Measurements from ENCODE around the gene LMBRD1. TPM values are rescaled to one million over a fixed set of nuclear protein-coding genes. Genes with fewer than 3 reads are reported as not detected.
A peak's percentile ranks its signal among the peaks of the same experiment; 100 is the strongest.

Gene LMBRD1
- total RNA-seq (10 to 100 TPM; 37.6 to 73.8 (median 49.7) TPM), polyA plus RNA-seq (10 to 100 TPM; 21.6 to 35.7 (median 24.7) TPM)

DNA sequence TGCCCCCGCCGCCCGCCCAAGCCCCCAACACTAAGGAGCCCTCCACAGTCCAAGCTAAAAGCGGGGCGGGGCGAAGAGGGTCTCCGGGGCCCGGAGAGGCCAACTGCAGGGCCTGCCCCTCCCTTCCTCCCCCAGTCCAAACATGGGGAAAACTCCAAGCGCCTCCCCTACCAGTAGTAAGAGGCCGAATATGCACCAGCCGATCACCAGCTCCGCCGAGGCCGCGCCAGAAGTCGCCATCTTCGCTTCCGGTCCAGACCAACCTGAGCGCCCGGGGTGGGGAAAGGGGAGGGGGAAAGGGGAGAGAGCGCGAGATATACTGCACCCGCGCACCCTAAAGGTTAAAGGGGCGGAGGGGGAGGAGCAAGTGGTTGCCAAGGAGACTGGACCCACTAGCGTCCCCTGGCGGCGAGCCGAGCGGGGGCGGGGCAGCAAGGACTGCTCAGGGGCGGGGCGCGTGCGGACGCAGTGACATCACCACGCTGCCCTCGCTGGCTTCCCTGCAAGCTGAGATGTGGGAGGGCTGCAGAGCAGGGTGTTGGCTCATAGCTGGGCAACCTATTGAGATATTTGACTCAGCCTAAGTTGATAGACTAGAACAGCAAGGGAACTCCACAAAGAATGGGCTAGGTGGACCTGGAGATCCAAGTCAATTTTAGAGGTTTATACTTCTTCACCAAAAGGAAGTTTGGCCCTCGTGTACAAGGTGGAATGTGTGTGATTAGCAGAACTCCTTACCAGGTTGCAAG is at the start of gene LMBRD1:
TSS of gene LMBRD1 (minus strand) at position 369 of the 749 bp plus-strand sequence. CDS start at position 240, 129 bp downstream.
- Histone ChIP-seq H3K36me3 (no peaks in the 10 kb centered on the region), H3K4me3 (peak within 1 kb of the TSS; percentile 65 to 84 (median 73)), H3K9me3 (no peaks in the 10 kb centered on the region), H3K27ac (peak within 1 kb of the TSS; percentile 92 to 97 (median 94)), H3K4me1 (peaks cover 0 to 33% (median 15%) of the 10 kb centered on the region in 4 donors), H3K27me3 (no peaks in the 10 kb centered on the region)
- intact Hi-C loops (cut with DNase I): no loop called here
- peak; percentile 98 for DNase-seq
- 1% methylated on average over 39 of the region's 39 CpGs for WGBS, 2 donors
- TF ChIP-seq, protein P1, sequence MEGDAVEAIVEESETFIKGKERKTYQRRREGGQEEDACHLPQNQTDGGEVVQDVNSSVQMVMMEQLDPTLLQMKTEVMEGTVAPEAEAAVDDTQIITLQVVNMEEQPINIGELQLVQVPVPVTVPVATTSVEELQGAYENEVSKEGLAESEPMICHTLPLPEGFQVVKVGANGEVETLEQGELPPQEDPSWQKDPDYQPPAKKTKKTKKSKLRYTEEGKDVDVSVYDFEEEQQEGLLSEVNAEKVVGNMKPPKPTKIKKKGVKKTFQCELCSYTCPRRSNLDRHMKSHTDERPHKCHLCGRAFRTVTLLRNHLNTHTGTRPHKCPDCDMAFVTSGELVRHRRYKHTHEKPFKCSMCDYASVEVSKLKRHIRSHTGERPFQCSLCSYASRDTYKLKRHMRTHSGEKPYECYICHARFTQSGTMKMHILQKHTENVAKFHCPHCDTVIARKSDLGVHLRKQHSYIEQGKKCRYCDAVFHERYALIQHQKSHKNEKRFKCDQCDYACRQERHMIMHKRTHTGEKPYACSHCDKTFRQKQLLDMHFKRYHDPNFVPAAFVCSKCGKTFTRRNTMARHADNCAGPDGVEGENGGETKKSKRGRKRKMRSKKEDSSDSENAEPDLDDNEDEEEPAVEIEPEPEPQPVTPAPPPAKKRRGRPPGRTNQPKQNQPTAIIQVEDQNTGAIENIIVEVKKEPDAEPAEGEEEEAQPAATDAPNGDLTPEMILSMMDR (IDR thresholded peaks at IDR 0.05): peak; percentile 38 to 80 (median 64)
- TF ChIP-seq POLR2A (IDR thresholded peaks at IDR 0.05): no peak
- TF ChIP-seq POLR2AphosphoS5 (IDR thresholded peaks at IDR 0.05): peak; percentile 29 to 66 (median 60)
- peak in 1 of 4 donors; percentile 11 for TF ChIP-seq EP300 (IDR thresholded peaks at IDR 0.05)

DNA sequence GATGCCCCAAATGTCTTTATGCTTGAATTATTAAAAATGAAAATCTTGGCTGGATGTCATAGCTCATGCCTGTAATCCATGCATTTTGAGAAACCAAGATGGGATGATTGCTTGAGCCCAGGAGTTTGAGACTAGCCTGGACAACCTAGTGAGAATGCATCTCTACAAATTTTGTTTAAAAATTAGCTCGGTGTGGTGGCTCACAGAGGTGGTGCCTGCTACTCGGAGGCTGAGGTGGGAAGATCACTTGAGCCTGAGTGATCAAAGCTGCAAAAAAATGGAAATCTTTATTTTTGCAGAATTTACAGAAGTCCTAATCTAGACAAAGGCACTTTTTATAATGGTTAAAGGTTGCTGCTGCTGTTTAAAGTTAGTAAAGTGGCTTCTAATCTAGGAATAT is 49.5 kb upstream of the LMBRD1 start:
- WGBS, 2 donors: 75 to 83% methylated on average over 2 of the region's 2 CpGs
- Histone ChIP-seq H3K9me3 (no peaks in the 10 kb centered on the region), H3K4me3 (no peak overlapping the region), H3K27ac (no peak overlapping the region), H3K36me3 (no peaks in the 10 kb centered on the region), H3K4me1 (no peaks in the 10 kb centered on the region), H3K27me3 (no peaks in the 10 kb centered on the region)
- intact Hi-C loops (cut with DNase I): no loop called here
- TF ChIP-seq POLR2A (IDR thresholded peaks at IDR 0.05) (no peak), EP300 (IDR thresholded peaks at IDR 0.05) (no peak), POLR2AphosphoS5 (IDR thresholded peaks at IDR 0.05) (no peak)
- TF ChIP-seq, protein P1 (IDR thresholded peaks at IDR 0.05): no peak
- no peak for DNase-seq

DNA sequence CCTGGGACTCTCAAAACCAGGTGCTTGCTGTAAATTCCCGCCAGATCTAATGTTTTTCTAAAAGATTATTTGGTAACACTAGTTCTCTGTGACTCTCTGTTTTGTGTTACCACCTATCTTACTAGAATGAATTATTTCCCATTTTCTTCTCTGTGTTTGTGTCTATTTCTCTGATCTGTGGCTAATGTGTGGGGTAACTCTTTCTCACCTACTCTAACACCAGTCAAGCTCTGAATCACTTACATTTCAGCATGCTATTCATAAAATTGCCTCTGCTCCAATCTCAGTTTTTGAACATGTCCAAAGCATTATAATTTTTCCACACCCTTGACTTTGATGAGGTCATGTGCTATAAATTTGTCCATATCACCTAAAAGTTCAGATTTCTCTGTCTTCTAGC is 46.4 kb upstream of the LMBRD1 start:
- 70 to 82% methylated on average over 1 of the region's 1 CpG for WGBS, 2 donors

DNA sequence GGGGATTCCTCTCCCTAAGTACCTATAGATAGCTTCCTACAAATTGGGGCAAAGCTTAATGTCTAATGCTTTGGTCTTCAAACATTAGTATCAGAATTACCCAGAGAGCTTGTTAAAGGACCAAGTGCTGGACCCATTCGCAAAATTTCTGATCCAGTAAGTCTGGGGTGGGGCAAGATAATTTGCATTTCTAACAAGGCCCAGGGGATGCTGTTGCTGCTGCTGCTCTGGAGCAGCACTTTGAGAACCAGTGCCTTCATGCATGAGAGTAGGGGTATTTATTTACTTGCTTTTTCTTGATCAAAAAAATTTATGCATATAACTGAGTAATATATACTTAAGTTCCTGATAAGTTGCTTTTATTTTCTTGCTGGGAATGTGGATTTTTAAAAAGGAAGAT is 45.1 kb upstream of the LMBRD1 start:
- TF ChIP-seq, protein P1 (IDR thresholded peaks at IDR 0.05): no peak
- no peak for TF ChIP-seq POLR2AphosphoS5 (IDR thresholded peaks at IDR 0.05)
- no peak for TF ChIP-seq EP300 (IDR thresholded peaks at IDR 0.05)
- no peak for TF ChIP-seq POLR2A (IDR thresholded peaks at IDR 0.05)
- no peaks in the 10 kb centered on the region for H3K4me1 ChIP-seq
- intact Hi-C loops (cut with DNase I): no loop called here
- no peak for DNase-seq
- no peak overlapping the region for H3K4me3 ChIP-seq
- no peaks in the 10 kb centered on the region for H3K27me3 ChIP-seq
- no peaks in the 10 kb centered on the region for H3K9me3 ChIP-seq
- WGBS, 2 donors: 67 to 79% methylated on average over 1 of the region's 1 CpG
- no peaks in the 10 kb centered on the region for H3K36me3 ChIP-seq
- no peak overlapping the region for H3K27ac ChIP-seq

More for the DNA sequence above, 46.4 kb upstream of the LMBRD1 start:
- no peaks in the 10 kb centered on the region for H3K36me3 ChIP-seq
- H3K27me3 ChIP-seq: no peaks in the 10 kb centered on the region
- no peaks in the 10 kb centered on the region for H3K9me3 ChIP-seq
- H3K27ac ChIP-seq: no peak overlapping the region
- H3K4me3 ChIP-seq: no peak overlapping the region
- DNase-seq: no peak
- intact Hi-C loops (cut with DNase I): no loop called here
- no peaks in the 10 kb centered on the region for H3K4me1 ChIP-seq
- TF ChIP-seq, protein P1 (IDR thresholded peaks at IDR 0.05): no peak
- TF ChIP-seq POLR2AphosphoS5 (IDR thresholded peaks at IDR 0.05) (no peak), EP300 (IDR thresholded peaks at IDR 0.05) (no peak), POLR2A (IDR thresholded peaks at IDR 0.05) (no peak)
